Measurements from ENCODE around the gene DCLK1. TPM values are rescaled to one million over a fixed set of nuclear protein-coding genes. Genes with fewer than 3 reads are reported as not detected.

The DCLK1 gene
- total RNA-seq, 2 donors from 2014 or later: 2.6 to 8.6 TPM

- DNase-seq: no peak
- TF ChIP-seq POLR2A (IDR thresholded peaks at IDR 0.05): no peak
- no peak for TF ChIP-seq CTCF (IDR thresholded peaks at IDR 0.05)
- H3K4me1 ChIP-seq: no peaks in the 10 kb centered on the region
- H3K4me3 ChIP-seq: no peak overlapping the region
- no peaks in the 10 kb centered on the region for H3K36me3 ChIP-seq (replicated peaks in 1 of 2; ENCODE audit: insufficient read depth in 1 of 2, low read depth in 2 of 2)
- H3K27ac ChIP-seq: no peak overlapping the region
- no peaks in the 10 kb centered on the region for H3K27me3 ChIP-seq
- intact Hi-C loops (cut with DNase I): no loop called here
- ATAC-seq: no peak
- whole genome bisulfite sequencing, 2 donors: 59 to 63% methylated on average over 4 of the region's 4 CpGs
- H3K9me3 ChIP-seq: no peaks in the 10 kb centered on the region
Observed at GRCh38 chr13:35733827-35734226, 397.4 kb downstream of the DCLK1 start.

DNA sequence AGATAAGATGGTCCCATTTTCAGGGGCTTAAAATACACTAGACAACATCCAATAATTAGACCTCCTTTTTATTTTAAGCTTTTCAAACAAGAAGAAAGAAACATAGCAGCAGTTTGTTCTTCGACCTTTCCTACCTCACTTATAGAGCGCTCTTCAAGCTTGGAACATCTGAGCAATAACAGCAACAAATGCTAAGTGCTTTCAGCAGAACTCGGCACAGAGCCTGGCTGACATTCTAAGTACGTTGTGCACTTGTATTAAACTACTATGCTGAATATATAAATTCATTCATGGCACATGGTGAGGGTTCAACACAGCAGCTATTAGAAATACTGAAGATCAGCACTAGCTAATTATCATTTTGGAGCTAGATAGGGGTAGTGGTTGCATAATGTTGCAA, 398.6 kb downstream of the DCLK1 start:
- ATAC-seq (no peak), DNase-seq (no peak)
- no peaks in the 10 kb centered on the region for H3K27me3 ChIP-seq
- H3K36me3 ChIP-seq (replicated peaks in 1 of 2; ENCODE audit: insufficient read depth in 1 of 2, low read depth in 2 of 2): no peaks in the 10 kb centered on the region
- H3K4me1 ChIP-seq: no peaks in the 10 kb centered on the region
- TF ChIP-seq POLR2A (IDR thresholded peaks at IDR 0.05) (no peak), CTCF (IDR thresholded peaks at IDR 0.05) (no peak)
- no peak overlapping the region for H3K4me3 ChIP-seq
- 70 to 71% methylated on average over 4 of the region's 4 CpGs for WGBS, 2 donors
- no peaks in the 10 kb centered on the region for H3K9me3 ChIP-seq
- intact Hi-C loops (cut with DNase I): no loop called here
- H3K27ac ChIP-seq: no peak overlapping the region

- H3K4me3 ChIP-seq: no peak overlapping the region
- TF ChIP-seq POLR2A (IDR thresholded peaks at IDR 0.05) (no peak), CTCF (IDR thresholded peaks at IDR 0.05) (no peak)
- intact Hi-C loops (cut with DNase I): no loop called here
- no peaks in the 10 kb centered on the region for H3K27me3 ChIP-seq
- ATAC-seq (no peak), DNase-seq (no peak)
- H3K4me1 ChIP-seq: no peaks in the 10 kb centered on the region
- no peaks in the 10 kb centered on the region for H3K9me3 ChIP-seq
- H3K36me3 ChIP-seq (replicated peaks in 1 of 2; ENCODE audit: insufficient read depth in 1 of 2, low read depth in 2 of 2): no peaks in the 10 kb centered on the region
- no peak overlapping the region for H3K27ac ChIP-seq
- WGBS, 2 donors: 81 to 85% methylated on average over 4 of the region's 4 CpGs
Observed at GRCh38 chr13:35731471-35731870, 399.7 kb downstream of the DCLK1 start.

DNA sequence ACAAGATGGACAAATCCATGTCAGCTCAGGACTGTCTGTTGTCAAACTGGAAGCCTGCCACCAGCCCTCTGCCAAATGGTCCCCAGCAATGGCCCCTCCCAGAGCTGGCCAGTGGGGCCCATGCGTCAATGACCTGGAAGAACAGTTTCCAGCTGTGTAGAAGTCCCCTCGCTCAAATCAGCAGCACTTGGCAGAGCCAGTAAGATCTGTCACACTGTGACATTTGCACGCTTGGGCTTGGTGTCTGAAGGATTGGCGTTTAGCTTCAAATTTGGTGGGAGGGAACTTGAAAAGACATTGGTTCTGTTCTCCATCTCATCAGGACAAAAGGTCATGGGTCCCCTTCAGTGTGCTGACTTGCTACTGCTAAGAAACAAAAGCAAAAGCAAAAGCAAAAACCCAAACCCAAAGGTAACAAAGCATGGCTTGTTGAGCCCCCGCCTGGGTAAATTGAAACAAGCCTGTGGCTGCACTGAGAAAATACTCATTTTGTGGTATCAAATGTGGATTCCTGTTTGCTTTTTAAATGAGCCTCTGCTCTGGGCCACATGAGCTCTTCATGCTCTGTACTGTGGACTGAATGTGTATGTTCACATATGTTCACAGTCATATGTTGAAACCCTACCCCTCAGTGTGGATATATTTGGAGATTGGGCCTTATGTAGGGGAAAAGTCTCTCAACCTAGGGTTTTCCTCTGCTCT, 401.1 kb downstream of the DCLK1 start:
- Histone ChIP-seq H3K4me1 (no peaks in the 10 kb centered on the region), H3K27ac (no peak overlapping the region), H3K9me3 (no peaks in the 10 kb centered on the region), H3K36me3 (replicated peaks in 1 of 2; ENCODE audit: insufficient read depth in 1 of 2, low read depth in 2 of 2) (no peaks in the 10 kb centered on the region), H3K4me3 (no peak overlapping the region), H3K27me3 (no peaks in the 10 kb centered on the region)
- intact Hi-C loops (cut with DNase I): no loop called here
- WGBS, 2 donors: 51 to 63% methylated on average over 5 of the region's 5 CpGs
- DNase-seq (peak in 1 of 4 donors; percentile 15), ATAC-seq (no peak)
- TF ChIP-seq POLR2A (IDR thresholded peaks at IDR 0.05): no peak
- no peak for TF ChIP-seq CTCF (IDR thresholded peaks at IDR 0.05)

DNA sequence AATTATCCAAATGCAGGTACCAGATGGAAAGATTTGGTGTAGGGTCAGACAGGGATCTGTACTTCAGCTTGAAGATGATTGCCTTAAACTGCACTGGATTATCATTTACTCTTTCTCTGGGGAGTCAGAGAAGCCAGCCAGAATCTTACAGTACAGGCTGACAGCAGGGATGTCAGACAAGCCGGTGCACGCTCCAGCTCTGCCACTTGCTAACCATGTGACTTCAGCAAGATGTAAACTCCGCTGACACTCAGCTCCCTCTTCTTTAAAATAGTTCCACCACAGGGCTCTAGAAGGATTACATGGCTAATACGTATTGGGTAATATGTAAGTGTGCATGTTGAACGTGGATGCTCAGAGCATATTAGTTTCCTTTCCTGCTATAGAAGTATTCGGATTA, 403.3 kb downstream of the DCLK1 start:
- TF ChIP-seq POLR2A (IDR thresholded peaks at IDR 0.05): no peak
- TF ChIP-seq CTCF (IDR thresholded peaks at IDR 0.05): no peak
- no peak overlapping the region for H3K27ac ChIP-seq
- intact Hi-C loops (cut with DNase I): no loop called here

More for the DNA sequence above, 403.3 kb downstream of the DCLK1 start:
- Histone ChIP-seq H3K27me3 (no peaks in the 10 kb centered on the region), H3K4me3 (no peak overlapping the region), H3K9me3 (no peaks in the 10 kb centered on the region), H3K4me1 (no peaks in the 10 kb centered on the region), H3K36me3 (replicated peaks in 1 of 2; ENCODE audit: insufficient read depth in 1 of 2, low read depth in 2 of 2) (no peaks in the 10 kb centered on the region)
- DNase-seq: no peak
- 49 to 53% methylated on average over 5 to 6 of the region's 6 CpGs for WGBS, 2 donors
- ATAC-seq: no peak

Data from body of pancreas (tissue), 4 donors.